SJSA1 (cell line): Measurements from ENCODE around the gene ASTL. TPM values are rescaled to one million over a fixed set of nuclear protein-coding genes. Genes with fewer than 3 reads are reported as not detected.
A peak's percentile ranks its signal among the peaks of the same experiment; 100 is the strongest.
"Not testable (repeated sequence)": the region's sequence is repeated elsewhere in the genome, so short reads cannot be mapped to it uniquely, and the experiment has no call there.

Experiments
- DNase-seq, 2 experiments: peaks; one replicate each; pipeline ENCODE4 v3.0.0-alpha.2; 2015 to 2020; ENCODE audit warnings: low spot score in 2 of 2, low read depth in 1 of 2
- H3K27ac ChIP-seq: fragments of 250-450 bp; sonication (Bioruptor Pico); 2 replicates; pipeline ENCODE4 v1.5.1; 2020; ENCODE audit warnings: mild to moderate bottlenecking, moderate library complexity
- H3K27me3 ChIP-seq: fragments of 250-450 bp; sonication (Bioruptor Pico); replicated peaks from 2 replicates; pipeline ENCODE4 v1.5.1; 2020; ENCODE audit warnings: mild to moderate bottlenecking, moderate library complexity
- H3K36me3 ChIP-seq: fragments of 250-450 bp; sonication (Bioruptor Pico); 2 replicates; pipeline ENCODE4 v1.5.1; 2020; ENCODE audit warnings: mild to moderate bottlenecking
- H3K4me1 ChIP-seq: fragments of 250-450 bp; sonication (Bioruptor Pico); replicated peaks from 2 replicates; pipeline ENCODE4 v1.6.1; 2021; ENCODE audit warnings: mild to moderate bottlenecking
- H3K4me3 ChIP-seq: fragments of 250-450 bp; sonication (Bioruptor Pico); 2 replicates; pipeline ENCODE4 v1.5.1; 2020; ENCODE audit warnings: mild to moderate bottlenecking
- H3K9me3 ChIP-seq: fragments of 250-450 bp; sonication (Bioruptor Pico); replicated peaks from 2 replicates; pipeline ENCODE4 v1.5.1; 2020; ENCODE audit warnings: mild to moderate bottlenecking
- total RNA-seq: library from RNA; depleted of rRNA; stranded (reverse); fragments of >200 nt; shearing (Covaris generic); gene quantifications from 2 replicates; pipeline ENCODE4 v1.2.3, GENCODE V29; 2014; rRNA removed

ASTL gene
- total RNA-seq, 1 experiment from 2014 or later, result not detected

- not testable (repeated sequence) for H3K4me1 ChIP-seq, H3K27me3 ChIP-seq, H3K36me3 ChIP-seq, H3K27ac ChIP-seq, H3K4me3 ChIP-seq, H3K9me3 ChIP-seq
- DNase-seq, result peak in 1 of 2 experiments; percentile 24
Observed at GRCh38 chr2:96084858-96085518, 53.3 kb downstream of the ASTL start.

GRCh38 chr2:96083989-96084857, 54.1 kb downstream of the ASTL start:
- Histone ChIP-seq H3K27ac (no peak overlapping the region), H3K9me3 (no peaks in the 10 kb centered on the region), H3K36me3 (no peaks in the 10 kb centered on the region), H3K4me1 (no peaks in the 10 kb centered on the region), H3K4me3 (no peak overlapping the region), H3K27me3 (peaks cover 8% of the 10 kb centered on the region)
- DNase-seq, result no peak

DNA sequence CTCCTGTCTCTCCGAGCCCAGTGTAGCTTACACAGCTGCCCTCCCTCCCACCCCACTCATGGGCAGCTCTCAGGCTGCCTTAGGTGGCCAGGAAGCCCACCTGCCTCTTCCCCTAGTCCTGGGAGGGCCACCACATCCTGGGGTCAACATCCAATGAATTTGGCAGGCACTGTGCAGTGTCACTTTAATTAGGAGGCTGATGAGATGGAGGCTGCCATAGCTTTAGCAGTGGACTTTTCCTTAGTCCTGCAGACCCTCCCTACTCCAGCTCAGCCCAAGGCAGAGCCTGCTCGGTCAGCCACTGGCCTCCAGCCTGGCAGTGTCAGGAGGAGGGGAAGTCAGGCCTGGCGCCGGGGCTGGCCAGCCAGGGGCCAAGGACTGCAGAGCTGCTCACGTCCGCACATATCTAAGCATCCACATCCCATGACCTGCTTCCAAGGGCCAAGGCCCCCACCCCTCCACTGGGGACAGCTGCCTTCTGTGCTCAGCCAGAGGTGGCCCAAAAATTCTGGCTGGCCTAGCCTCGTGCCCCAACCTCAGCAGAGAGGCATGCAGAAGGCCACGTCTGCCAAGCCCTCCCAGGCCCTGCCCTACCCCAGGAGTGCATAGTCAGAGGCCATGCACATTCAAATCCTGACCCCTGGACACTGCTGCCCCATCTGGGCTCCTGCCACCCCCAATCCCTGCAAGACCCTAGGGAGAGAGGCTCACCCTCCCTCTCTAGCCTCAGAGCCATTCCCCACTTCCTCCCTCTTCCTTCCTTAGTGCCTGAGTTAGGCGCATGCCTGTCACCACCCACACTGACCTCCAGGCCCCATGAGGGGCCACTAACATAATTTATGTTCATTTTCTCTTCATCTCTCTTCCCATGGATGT, 55.0 kb downstream of the ASTL start:
- H3K4me1 ChIP-seq, result no peaks in the 10 kb centered on the region
- no peaks in the 10 kb centered on the region for H3K36me3 ChIP-seq
- DNase-seq, result no peak
- H3K27me3 ChIP-seq, result peaks cover 9% of the 10 kb centered on the region
- H3K27ac ChIP-seq, result no peak overlapping the region
- H3K9me3 ChIP-seq, result no peaks in the 10 kb centered on the region
- H3K4me3 ChIP-seq, result no peak overlapping the region

DNA sequence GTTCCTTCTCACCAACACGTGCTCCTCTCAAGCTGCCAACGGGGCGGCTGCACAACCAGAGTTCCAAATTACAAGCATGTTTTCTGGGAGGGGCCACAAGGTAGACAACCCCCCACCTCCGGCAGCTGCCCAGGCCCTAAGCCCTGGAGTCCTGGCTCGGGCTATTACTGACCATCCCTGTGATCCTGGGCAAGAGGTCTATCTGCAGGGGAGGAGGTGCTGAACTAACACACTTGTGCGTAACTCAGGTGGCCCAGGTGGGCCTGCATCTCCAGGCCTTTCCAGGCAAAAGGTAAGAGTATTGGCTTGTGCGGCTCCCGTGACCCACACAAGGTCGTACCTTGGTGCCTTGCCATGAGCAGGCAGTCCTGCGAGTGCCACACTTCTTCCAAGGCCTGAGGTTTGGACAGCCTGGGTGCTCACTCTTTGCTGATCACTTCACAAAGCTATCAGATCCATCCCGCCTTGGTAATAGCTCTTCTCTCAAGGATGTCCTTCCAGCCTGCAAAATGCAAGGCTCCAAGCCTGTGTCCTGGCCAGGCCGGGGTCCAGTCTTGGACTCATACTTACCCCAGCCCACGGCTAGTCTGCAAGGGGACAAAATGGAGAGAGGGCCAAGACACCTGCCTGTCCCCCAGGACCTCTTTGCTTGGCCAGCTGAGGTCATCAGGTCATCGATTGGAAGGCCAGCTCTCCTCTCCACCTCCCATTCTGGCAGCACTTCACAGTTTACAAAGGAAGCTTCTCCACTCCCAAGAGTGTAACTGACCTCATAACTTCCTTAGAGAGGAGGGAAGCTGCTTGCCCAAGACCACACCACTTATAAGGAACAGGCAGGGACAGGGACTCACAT, 55.9 kb downstream of the ASTL start:
- Histone ChIP-seq H3K27me3 (peaks cover 9% of the 10 kb centered on the region), H3K4me1 (no peaks in the 10 kb centered on the region), H3K27ac (no peak overlapping the region), H3K9me3 (no peaks in the 10 kb centered on the region), H3K36me3 (no peaks in the 10 kb centered on the region), H3K4me3 (no peak overlapping the region)
- no peak for DNase-seq

- DNase-seq, result no peak
- H3K4me1 ChIP-seq, result no peaks in the 10 kb centered on the region
- H3K9me3 ChIP-seq, result no peaks in the 10 kb centered on the region
- no peak overlapping the region for H3K4me3 ChIP-seq
- H3K27ac ChIP-seq, result no peak overlapping the region
- peaks cover 7% of the 10 kb centered on the region for H3K27me3 ChIP-seq
- no peaks in the 10 kb centered on the region for H3K36me3 ChIP-seq
Observed at GRCh38 chr2:96081042-96081441, 57.3 kb downstream of the ASTL start.

- no peaks in the 10 kb centered on the region for H3K4me1 ChIP-seq
- peaks cover 9% of the 10 kb centered on the region for H3K27me3 ChIP-seq
- H3K9me3 ChIP-seq, result no peaks in the 10 kb centered on the region; the same call in 1 of the 2 replicates
- no peak overlapping the region for H3K27ac ChIP-seq
- no peak for DNase-seq
- H3K36me3 ChIP-seq, result no peaks in the 10 kb centered on the region
- no peak overlapping the region for H3K4me3 ChIP-seq
Observed at GRCh38 chr2:96075199-96075771, 63.0 kb downstream of the ASTL start.

GRCh38 chr2:96074156-96074555, 64.1 kb downstream of the ASTL start:
- DNase-seq, result no peak
- Histone ChIP-seq H3K27me3 (peaks cover 3% of the 10 kb centered on the region; the same call in 1 of the 2 replicates), H3K9me3 (no peaks in the 10 kb centered on the region; the same call in 1 of the 2 replicates), H3K4me3 (no peak overlapping the region), H3K36me3 (no peaks in the 10 kb centered on the region), H3K4me1 (no peaks in the 10 kb centered on the region), H3K27ac (no peak overlapping the region)

DNA sequence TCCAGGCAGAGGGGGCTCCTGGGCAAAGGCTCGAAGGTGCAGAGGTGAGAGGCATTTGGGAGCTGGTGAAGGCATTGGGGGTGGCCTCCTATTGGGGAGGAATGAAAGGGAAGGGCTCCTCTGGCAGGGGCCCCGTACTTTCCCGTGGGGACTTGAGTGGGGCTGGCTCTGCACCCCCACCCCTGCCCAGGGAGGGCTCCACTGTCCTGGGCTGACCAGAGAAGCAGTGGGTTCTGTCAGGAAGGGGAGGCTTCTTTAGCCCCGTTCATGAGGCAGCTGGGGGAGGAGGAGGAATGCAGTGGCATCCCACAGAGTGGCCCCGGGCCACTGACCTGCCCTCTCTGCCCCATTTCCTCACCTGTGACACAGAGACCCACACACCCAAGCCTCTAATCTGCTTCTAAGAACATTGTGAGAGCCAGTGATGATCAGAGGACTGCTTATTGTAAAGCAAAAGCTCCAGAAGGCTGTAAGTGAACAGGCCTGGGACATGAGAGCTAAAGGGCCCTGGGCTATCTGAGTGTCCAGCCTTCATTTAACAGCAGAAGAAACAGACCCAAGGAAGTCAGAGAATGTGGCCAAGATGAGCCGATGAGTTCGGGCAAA, 65.0 kb downstream of the ASTL start:
- peaks cover 3% of the 10 kb centered on the region; the same call in 1 of the 2 replicates for H3K27me3 ChIP-seq
- DNase-seq, result no peak
- H3K36me3 ChIP-seq, result no peaks in the 10 kb centered on the region
- no peak overlapping the region for H3K4me3 ChIP-seq
- H3K4me1 ChIP-seq, result no peaks in the 10 kb centered on the region
- no peak overlapping the region for H3K27ac ChIP-seq
- no peaks in the 10 kb centered on the region; the same call in 1 of the 2 replicates for H3K9me3 ChIP-seq

Other genes starting within 250 kb of the ASTL start
- 12.0 and 22.4 TPM in 2 replicates for gene ANKRD36C, start 146.7 kb downstream of the ASTL start, total RNA-seq
- gene GPAT2, start 103.6 kb downstream of the ASTL start, total RNA-seq, result not detected in 2 replicates
- not detected in 2 replicates for gene ADRA2B, start 21.9 kb downstream of the ASTL start, total RNA-seq
- gene DUSP2, start 6.9 kb upstream of the ASTL start, total RNA-seq, result 0.24 TPM in 1 of 2 replicates, not detected in the other
- 148 and 188 TPM in 2 replicates for gene STARD7, start 70.3 kb upstream of the ASTL start, total RNA-seq
- 24.3 and 25.1 TPM in 2 replicates for gene TMEM127, start 127.5 kb upstream of the ASTL start, total RNA-seq
- 86.9 and 88.2 TPM in 2 replicates for gene CIAO1, start 127.7 kb upstream of the ASTL start, total RNA-seq
- gene SNRNP200, start 167.0 kb upstream of the ASTL start, total RNA-seq, result 29.9 and 33.1 TPM in 2 replicates
- 0.50 and 0.55 TPM in 2 replicates for gene ITPRIPL1, start 186.8 kb upstream of the ASTL start, total RNA-seq
- gene NCAPH, start 197.3 kb upstream of the ASTL start, total RNA-seq, result 45.7 and 55.7 TPM in 2 replicates